Measurements from ENCODE around the gene UBE2V1.
"Not testable (repeated sequence)": the region's sequence is repeated elsewhere in the genome, so short reads cannot be mapped to it uniquely, and the experiment has no call there.

Gene UBE2V1

GRCh38 chr20:50113420-50114224, 672 bp upstream of the UBE2V1 start:
- no peak for DNase-seq

DNA sequence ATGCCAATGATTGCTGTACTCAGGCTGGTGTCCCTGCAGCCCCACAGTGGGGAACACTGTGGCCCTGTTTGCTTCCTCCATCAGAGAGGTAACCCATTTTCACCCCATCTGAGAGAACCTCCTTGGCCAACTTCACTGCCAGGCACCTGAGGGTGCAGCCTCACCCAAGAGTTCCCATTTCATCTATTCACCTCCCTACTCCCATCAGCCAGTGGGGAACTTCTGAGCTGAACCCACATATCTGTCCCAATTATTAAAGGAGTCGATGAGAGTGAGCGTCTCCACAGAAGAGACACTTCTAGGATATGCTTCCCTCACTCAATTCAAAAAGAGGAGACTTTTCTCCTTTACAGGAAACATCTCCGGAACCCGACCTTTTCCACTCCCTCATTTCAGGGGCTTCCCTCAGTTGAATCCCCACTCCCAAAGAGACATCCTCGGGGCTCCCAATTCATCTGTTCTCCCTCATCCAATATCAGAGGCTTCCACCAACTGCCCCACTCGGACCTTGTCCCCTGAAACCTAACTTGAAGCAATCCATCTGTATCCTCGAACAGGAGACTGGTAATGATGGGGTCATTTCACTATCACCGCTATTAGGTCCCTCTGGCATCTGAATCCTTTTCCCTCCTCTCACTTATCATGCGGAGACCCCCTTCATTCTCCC, 988 bp downstream of the UBE2V1 start:
- no peak for DNase-seq

DNA sequence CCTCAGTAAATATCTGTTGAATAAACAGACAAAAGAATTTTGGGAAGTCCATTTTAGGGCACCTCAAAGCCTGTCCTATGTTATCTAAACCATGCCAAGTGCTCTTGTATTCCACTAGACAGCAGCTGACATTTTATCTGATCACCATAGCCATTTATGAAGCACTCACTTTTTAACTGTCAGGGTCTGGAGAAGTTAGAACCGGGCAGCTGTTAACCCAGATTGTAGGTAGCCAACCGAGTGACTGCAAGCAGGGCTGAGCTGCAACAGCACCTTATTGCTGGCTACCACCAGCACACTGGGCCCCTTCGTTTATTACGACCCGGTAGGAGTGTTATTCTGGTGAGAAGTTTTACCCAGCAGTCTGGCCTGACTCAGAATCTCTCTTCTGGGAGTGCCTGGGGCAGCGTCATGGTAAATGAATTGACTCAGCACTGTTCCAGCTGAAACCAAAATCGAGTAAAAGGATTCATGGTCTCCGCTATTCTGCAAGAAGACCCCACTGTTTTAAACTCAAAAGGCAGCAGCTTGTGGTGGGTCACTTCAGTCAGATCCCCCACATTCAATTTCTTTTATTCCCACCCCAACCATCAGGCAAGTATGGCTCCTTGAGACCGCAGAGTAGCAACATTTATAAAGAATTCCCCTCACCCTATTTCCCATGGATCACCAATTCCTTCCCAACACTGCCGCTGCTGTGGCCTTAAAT, 1.7 kb downstream of the UBE2V1 start:
- DNase-seq = no peak

- no peak for DNase-seq
Measured at GRCh38 chr20:50110141-50111047, 2.6 kb downstream of the UBE2V1 start.

DNA sequence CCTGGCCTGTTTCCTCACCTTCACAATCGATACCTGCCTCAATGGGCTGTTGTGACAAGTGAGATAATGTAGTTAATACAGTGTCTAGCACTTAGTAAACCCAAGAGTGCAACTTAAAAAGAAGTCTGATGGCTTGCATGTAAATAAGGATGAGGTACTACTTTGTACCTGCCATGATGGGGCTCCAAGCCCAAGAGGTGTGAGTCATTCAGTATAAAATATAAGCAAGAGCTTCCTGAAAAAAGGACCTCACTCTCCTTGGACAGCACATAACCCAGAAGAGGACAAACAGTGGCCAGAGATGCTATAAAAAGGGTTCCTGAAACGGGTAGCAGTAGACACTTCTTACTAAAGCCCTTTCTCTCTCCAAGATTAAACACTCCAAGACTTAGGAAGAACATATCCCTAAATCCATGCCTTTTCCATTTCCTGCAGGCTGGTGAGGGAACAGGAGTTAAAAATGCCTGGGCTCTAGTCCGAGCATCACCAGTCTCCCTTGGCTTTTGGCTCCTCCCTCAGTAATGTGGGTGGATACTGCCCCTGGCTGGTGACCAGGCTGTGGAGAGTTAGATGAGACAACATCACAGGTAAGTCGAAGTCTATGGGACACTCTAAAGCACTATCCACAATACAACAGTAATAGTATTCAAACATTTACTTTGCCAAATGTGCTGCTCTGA, 4.3 kb downstream of the UBE2V1 start:
- no peak for DNase-seq

- no peak for DNase-seq
Measured at GRCh38 chr20:50107796-50108331, 5.1 kb downstream of the UBE2V1 start.

DNA sequence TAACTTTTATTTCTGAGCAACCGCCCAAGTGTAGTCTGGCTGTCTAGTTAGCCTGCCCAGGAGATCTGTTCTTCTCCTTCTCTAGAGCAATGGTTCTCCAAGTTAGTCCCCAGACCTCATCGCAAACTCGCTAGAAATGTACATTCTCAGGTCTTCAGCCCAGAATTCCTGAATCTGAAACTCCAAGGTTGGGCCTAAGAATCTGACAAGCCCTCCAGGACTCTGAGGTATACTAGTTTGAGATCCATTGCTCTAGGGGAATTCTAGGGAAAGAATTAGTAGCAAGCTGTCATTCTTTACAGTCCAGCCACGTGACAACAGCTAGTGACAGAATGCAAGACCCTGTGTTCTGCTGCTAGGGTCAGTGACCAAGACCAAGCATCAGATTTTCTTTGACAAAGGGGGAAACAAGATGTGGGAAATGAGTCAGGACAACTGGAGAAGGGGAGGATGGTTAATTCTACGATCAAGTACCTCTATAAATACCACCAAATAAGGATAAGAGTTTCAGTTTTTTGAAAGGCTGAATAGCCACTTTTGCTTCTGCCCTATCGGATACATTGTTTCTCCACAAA, 5.8 kb downstream of the UBE2V1 start:
- DNase-seq = no peak

- not testable (repeated sequence) for DNase-seq
Measured at GRCh38 chr20:50106669-50107068, 6.3 kb downstream of the UBE2V1 start.

DNA sequence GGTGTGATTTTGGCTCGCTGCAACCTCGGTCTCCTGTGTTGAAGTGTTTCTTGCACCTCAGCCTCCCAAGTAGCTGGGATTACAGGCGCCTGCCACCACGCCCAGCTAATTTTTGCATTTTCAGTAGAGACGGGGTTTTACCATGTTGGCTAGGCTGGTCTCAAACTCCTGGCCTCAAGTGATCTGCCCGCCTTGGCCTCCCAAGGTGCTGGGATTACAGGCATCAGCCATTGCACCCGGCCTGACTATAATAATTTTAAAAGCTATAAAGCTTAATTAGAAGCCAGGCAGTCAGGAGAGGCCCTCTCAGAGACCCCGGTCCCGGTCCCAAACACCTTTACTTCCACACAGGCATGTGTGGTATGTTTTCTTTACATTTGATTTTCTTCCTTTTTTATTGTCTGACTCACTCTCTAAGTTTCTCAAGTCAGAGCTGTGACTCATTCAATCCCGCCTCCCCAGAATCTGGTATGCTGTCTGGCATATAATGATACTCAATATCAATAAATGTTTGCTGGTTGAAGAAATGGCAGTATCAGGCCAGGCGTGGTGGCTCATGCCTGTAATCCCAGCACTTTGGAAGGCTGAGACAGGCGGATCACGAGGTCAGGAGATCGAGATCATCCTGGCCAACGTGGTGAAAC, 9.4 kb downstream of the UBE2V1 start:
- not testable (repeated sequence) for DNase-seq

- not testable (repeated sequence) for DNase-seq
Measured at GRCh38 chr20:50102551-50102950, 10.4 kb downstream of the UBE2V1 start.

DNA sequence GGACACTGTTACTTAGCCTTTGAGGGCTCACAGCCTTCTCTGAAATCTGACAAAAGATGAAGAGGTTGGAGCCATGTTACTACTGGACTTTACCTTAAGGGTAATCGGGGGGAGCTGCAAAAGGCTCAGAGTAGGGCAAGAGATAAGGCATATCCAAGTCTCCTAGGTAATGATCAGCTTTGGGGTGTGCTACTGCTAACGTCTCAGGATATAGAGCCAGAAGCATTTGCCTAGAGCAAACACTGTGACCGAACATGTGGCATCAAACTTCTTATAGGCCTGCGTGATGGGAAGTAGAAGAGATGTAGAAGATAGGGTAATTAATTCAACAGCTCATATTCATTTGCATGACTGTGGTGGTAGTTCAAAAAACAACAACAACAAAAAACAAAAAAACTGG, 11.1 kb downstream of the UBE2V1 start:
- no peak for DNase-seq

GRCh38 chr20:50101281-50101680, 11.7 kb downstream of the UBE2V1 start:
- no peak for DNase-seq

DNA sequence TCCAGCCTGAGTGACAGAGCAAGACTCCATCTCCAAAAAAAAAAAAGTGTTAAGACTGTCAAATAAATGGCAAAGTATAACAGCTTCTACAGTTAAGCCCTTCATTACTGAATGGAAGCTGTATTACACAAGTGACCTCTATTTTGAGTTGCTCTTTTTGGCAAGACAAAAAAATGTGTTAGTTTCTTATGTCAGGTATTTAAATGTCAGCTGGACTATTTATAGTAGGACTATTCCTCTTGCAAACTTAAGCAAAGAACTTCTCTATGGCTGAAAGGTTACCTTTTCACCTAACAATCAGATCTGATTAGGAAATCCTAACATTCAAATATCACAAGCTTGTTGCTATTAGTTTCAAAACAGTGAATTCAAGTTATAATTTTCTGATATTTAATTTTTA, 12.4 kb downstream of the UBE2V1 start:
- DNase-seq = no peak

- DNase-seq = no peak
Measured at GRCh38 chr20:50099565-50099991, 13.4 kb downstream of the UBE2V1 start.

DNA sequence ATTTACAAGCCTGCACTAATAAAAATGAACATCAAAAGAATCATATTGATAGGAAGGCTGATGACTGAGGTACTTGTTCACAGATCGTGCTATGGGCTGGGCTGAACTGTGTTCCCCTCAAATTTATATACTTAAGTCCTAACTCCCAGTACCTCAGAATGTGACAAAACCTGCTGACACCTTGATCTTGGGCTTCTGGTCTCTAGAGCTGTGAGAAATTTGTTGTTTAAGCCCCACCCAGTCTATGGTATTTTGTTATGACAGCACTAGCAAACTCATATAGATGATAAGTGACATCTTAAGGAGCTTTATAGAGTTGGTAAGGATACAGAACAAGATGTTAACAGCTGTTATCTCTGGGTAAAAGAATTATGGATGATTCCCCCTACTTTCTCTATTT, 13.8 kb downstream of the UBE2V1 start:
- no peak for DNase-seq

DNA sequence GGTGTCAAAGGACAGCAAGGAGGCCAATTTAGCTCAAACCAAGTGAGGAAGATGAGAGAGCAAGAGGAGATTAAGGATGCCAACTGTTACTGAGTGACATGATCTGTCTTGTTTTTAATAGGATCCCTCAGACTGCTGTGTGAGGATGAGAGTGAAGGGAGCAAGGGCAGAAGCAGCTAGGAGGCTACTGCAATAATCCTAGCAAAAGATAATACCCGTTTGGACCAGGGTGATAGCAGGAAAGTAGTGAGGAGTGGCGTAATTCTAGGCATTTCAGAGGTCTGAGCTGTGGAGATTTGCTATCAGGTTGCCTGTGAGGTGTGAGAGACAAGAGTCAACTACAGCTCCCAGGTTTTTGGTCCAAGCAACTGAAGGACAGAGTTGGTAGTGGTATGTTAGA, 14.7 kb downstream of the UBE2V1 start:
- peak in 1 of 2 experiments; percentile 32 for DNase-seq

DNA sequence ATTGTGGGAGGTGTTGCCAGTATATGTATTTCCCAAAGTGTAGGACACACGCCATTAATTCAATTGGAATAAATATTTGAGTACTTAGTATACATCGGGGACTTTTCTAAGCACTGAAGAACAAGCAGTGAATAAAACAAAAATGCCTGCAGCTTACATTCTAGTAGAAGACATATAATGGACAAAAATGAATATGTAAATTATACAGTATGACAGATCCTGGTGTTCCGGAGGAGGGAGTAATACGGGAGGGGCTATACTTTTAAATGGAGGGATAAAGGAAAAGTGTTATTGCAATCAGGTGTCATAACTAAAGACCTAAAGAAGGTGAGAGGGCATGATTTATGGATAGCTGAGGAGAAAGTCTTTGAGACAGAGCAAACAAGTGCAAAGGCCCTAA, 15.1 kb downstream of the UBE2V1 start:
- DNase-seq = no peak

GRCh38 chr20:50096237-50096636, 16.7 kb downstream of the UBE2V1 start:
- no peak for DNase-seq

GRCh38 chr20:50095476-50096078, 17.4 kb downstream of the UBE2V1 start:
- no peak for DNase-seq

DNA sequence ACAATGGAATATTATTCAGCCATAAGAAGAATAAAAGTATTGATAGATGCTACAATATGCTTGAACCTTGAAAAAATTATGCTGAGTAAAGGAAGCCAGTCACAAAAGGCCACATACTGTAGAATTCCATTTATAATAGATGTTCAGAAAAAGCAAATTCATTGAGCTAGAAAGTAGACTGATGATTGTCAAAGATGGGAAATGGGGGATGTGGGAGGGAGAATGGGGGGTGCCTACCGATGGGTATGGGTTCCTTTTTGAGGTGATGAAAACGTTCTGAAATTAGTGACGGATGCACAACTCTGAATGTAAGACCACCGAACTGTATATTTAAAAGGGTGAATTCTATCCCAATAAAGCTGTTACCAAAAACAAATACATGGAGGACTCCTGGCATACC, 18.4 kb downstream of the UBE2V1 start:
- DNase-seq = no peak

Measured in NCI-H524 (cell line).